Activated naive CD8-positive, alpha-beta T cell treated with anti-CD3 and anti-CD28 coated beads for 36 hours (primary cell): ENCODE measurements around the gene PFDN5. TPM values are rescaled to one million over a fixed set of nuclear protein-coding genes. Genes with fewer than 3 reads are reported as not detected.
"Not testable (repeated sequence)": the region's sequence is repeated elsewhere in the genome, so short reads cannot be mapped to it uniquely, and the experiment has no call there.

ENCODE experiments used
- DNase-seq: peaks from one replicate; pipeline ENCODE4 v3.0.0; 2021
- H3K27ac Mint-ChIP-seq: one replicate; pipeline ENCODE4 v1.8.0; 2022; ENCODE audit warnings: mild to moderate bottlenecking, moderate library complexity, mixed read lengths
- H3K27me3 Mint-ChIP-seq: one replicate; pipeline ENCODE4 v1.8.0; 2022; ENCODE audit warnings: mild to moderate bottlenecking, mixed read lengths
- H3K36me3 Mint-ChIP-seq: one replicate; pipeline ENCODE4 v1.8.0; 2021; ENCODE audit warnings: mild to moderate bottlenecking, mixed read lengths
- H3K4me1 Mint-ChIP-seq: one replicate; pipeline ENCODE4 v1.8.0; 2021; ENCODE audit warnings: mixed read lengths
- H3K4me3 Mint-ChIP-seq: one replicate; pipeline ENCODE4 v1.8.0; 2022; ENCODE audit warnings: mild to moderate bottlenecking, moderate library complexity, mixed read lengths
- H3K9me3 Mint-ChIP-seq: one replicate; pipeline ENCODE4 v1.8.0; 2022; ENCODE audit warnings: mixed read lengths
- total RNA-seq, 2 experiments: library from RNA; stranded (reverse); gene quantifications; one replicate each; pipeline ENCODE4 v1.2.3, GENCODE V29; 2021

PFDN5 gene
- total RNA-seq, 2 experiments from 2014 or later, result 309 to 321 TPM

- Mint-ChIP-seq H3K27me3 (no peaks in the 10 kb centered on the region), H3K4me1 (peaks cover 8% of the 10 kb centered on the region), H3K4me3 (no peak overlapping the region), H3K36me3 (peaks cover 55% of the 10 kb centered on the region), H3K27ac (no peak overlapping the region), H3K9me3 (no peaks in the 10 kb centered on the region)
- no peak for DNase-seq
Observed at GRCh38 chr12:53274445-53274844, 20.9 kb upstream of the PFDN5 start.

- Mint-ChIP-seq H3K4me3 (no peak overlapping the region), H3K9me3 (no peaks in the 10 kb centered on the region), H3K27me3 (no peaks in the 10 kb centered on the region), H3K4me1 (no peaks in the 10 kb centered on the region), H3K27ac (no peak overlapping the region), H3K36me3 (peaks cover 48% of the 10 kb centered on the region)
- DNase-seq, result no peak
Observed at GRCh38 chr12:53276511-53276910, 18.8 kb upstream of the PFDN5 start.

- no peak for DNase-seq
- Mint-ChIP-seq H3K9me3 (no peaks in the 10 kb centered on the region), H3K27ac (no peak overlapping the region), H3K27me3 (no peaks in the 10 kb centered on the region), H3K4me1 (no peaks in the 10 kb centered on the region), H3K4me3 (no peak overlapping the region), H3K36me3 (peaks cover 46% of the 10 kb centered on the region)
Observed at GRCh38 chr12:53277981-53278380, 17.4 kb upstream of the PFDN5 start.

GRCh38 chr12:53279283-53279869 is 16.0 kb upstream of the PFDN5 start:
- Mint-ChIP-seq H3K4me1 (no peaks in the 10 kb centered on the region), H3K9me3 (no peaks in the 10 kb centered on the region), H3K36me3 (peaks cover 44% of the 10 kb centered on the region), H3K27ac (no peak overlapping the region), H3K27me3 (no peaks in the 10 kb centered on the region), H3K4me3 (no peak overlapping the region)
- DNase-seq, result no peak

GRCh38 chr12:53279888-53280498 is 15.3 kb upstream of the PFDN5 start:
- no peaks in the 10 kb centered on the region for H3K4me1 Mint-ChIP-seq
- H3K4me3 Mint-ChIP-seq, result no peak overlapping the region
- no peak overlapping the region for H3K27ac Mint-ChIP-seq
- no peaks in the 10 kb centered on the region for H3K27me3 Mint-ChIP-seq
- peaks cover 38% of the 10 kb centered on the region for H3K36me3 Mint-ChIP-seq
- DNase-seq, result no peak
- H3K9me3 Mint-ChIP-seq, result no peaks in the 10 kb centered on the region

- Mint-ChIP-seq H3K27me3 (no peaks in the 10 kb centered on the region), H3K9me3 (no peaks in the 10 kb centered on the region), H3K36me3 (peaks cover 51% of the 10 kb centered on the region), H3K4me1 (peaks cover 17% of the 10 kb centered on the region), H3K4me3 (no peak overlapping the region), H3K27ac (no peak overlapping the region)
- DNase-seq, result no peak
Observed at GRCh38 chr12:53286448-53286847, 8.9 kb upstream of the PFDN5 start.

- no peaks in the 10 kb centered on the region for H3K27me3 Mint-ChIP-seq
- H3K4me3 Mint-ChIP-seq, result no peak overlapping the region
- H3K27ac Mint-ChIP-seq, result no peak overlapping the region
- peaks cover 17% of the 10 kb centered on the region for H3K4me1 Mint-ChIP-seq
- H3K36me3 Mint-ChIP-seq, result peaks cover 50% of the 10 kb centered on the region
- no peaks in the 10 kb centered on the region for H3K9me3 Mint-ChIP-seq
- DNase-seq, result peak; percentile 52
Observed at GRCh38 chr12:53287741-53288216, 7.6 kb upstream of the PFDN5 start.

GRCh38 chr12:53288322-53288721 is 7.0 kb upstream of the PFDN5 start:
- Mint-ChIP-seq H3K4me3 (no peak overlapping the region), H3K27ac (no peak overlapping the region), H3K36me3 (peaks cover 55% of the 10 kb centered on the region), H3K9me3 (no peaks in the 10 kb centered on the region), H3K27me3 (no peaks in the 10 kb centered on the region), H3K4me1 (peaks cover 17% of the 10 kb centered on the region)
- DNase-seq, result no peak

GRCh38 chr12:53289891-53290290 is 5.5 kb upstream of the PFDN5 start:
- DNase-seq, result no peak
- H3K9me3 Mint-ChIP-seq, result no peaks in the 10 kb centered on the region
- H3K27me3 Mint-ChIP-seq, result no peaks in the 10 kb centered on the region
- peak overlapping the region; percentile 77 for H3K27ac Mint-ChIP-seq
- H3K4me3 Mint-ChIP-seq, result no peak overlapping the region
- peaks cover 25% of the 10 kb centered on the region for H3K4me1 Mint-ChIP-seq
- H3K36me3 Mint-ChIP-seq, result peaks cover 61% of the 10 kb centered on the region

- Mint-ChIP-seq H3K9me3 (no peaks in the 10 kb centered on the region), H3K4me3 (no peak overlapping the region), H3K36me3 (peaks cover 61% of the 10 kb centered on the region), H3K27me3 (no peaks in the 10 kb centered on the region), H3K4me1 (peaks cover 28% of the 10 kb centered on the region), H3K27ac (peak overlapping the region; percentile 77)
- DNase-seq, result no peak
Observed at GRCh38 chr12:53290661-53291060, 4.7 kb upstream of the PFDN5 start.

GRCh38 chr12:53292426-53292825 is 2.9 kb upstream of the PFDN5 start:
- no peak for DNase-seq
- Mint-ChIP-seq H3K27me3 (no peaks in the 10 kb centered on the region), H3K27ac (no peak overlapping the region), H3K4me3 (no peak overlapping the region), H3K9me3 (no peaks in the 10 kb centered on the region), H3K4me1 (peaks cover 38% of the 10 kb centered on the region), H3K36me3 (peaks cover 74% of the 10 kb centered on the region)

- Mint-ChIP-seq H3K4me3 (peak overlapping the region; percentile 98), H3K9me3 (no peaks in the 10 kb centered on the region), H3K27ac (peak overlapping the region; percentile 95), H3K27me3 (no peaks in the 10 kb centered on the region), H3K4me1 (peaks cover 45% of the 10 kb centered on the region), H3K36me3 (peaks cover 74% of the 10 kb centered on the region)
- no peak for DNase-seq
Observed at GRCh38 chr12:53295891-53296219, 513 bp downstream of the PFDN5 start.

GRCh38 chr12:53297106-53297505 is 1.8 kb downstream of the PFDN5 start:
- not testable (repeated sequence) for H3K9me3 Mint-ChIP-seq, H3K27me3 Mint-ChIP-seq, DNase-seq
- Mint-ChIP-seq H3K4me3 (peak overlapping the region; percentile 98), H3K27ac (peak overlapping the region; percentile 95), H3K4me1 (peaks cover 52% of the 10 kb centered on the region), H3K36me3 (peaks cover 77% of the 10 kb centered on the region)

- H3K4me1 Mint-ChIP-seq, result peaks cover 62% of the 10 kb centered on the region
- H3K36me3 Mint-ChIP-seq, result peaks cover 74% of the 10 kb centered on the region
- no peak for DNase-seq
- peak overlapping the region; percentile 94 for H3K27ac Mint-ChIP-seq
- no peaks in the 10 kb centered on the region for H3K27me3 Mint-ChIP-seq
- no peaks in the 10 kb centered on the region for H3K9me3 Mint-ChIP-seq
- H3K4me3 Mint-ChIP-seq, result peak overlapping the region; percentile 25
Observed at GRCh38 chr12:53298164-53298563, 2.8 kb downstream of the PFDN5 start.

- Mint-ChIP-seq H3K4me1 (peaks cover 65% of the 10 kb centered on the region), H3K27me3 (no peaks in the 10 kb centered on the region), H3K27ac (peak overlapping the region; percentile 94), H3K36me3 (peaks cover 66% of the 10 kb centered on the region), H3K9me3 (no peaks in the 10 kb centered on the region), H3K4me3 (peak overlapping the region; percentile 94)
- DNase-seq, result peak; percentile 58
Observed at GRCh38 chr12:53299101-53299453, 3.7 kb downstream of the PFDN5 start.

- Mint-ChIP-seq H3K4me3 (peak within 1 kb of the TSS; percentile 94), H3K4me1 (peaks cover 60% of the 10 kb centered on the region), H3K9me3 (no peaks in the 10 kb centered on the region), H3K27me3 (no peaks in the 10 kb centered on the region), H3K36me3 (peaks cover 61% of the 10 kb centered on the region), H3K27ac (peak within 1 kb of the TSS; percentile 94)
- peak; percentile 87 for DNase-seq
Observed at GRCh38 chr12:53299454-53300180, 4.3 kb downstream of the PFDN5 start, which contains the start of gene MYG1. MYG1 (plus strand) TSS chr12:53299695; CDS start chr12:53299738, 43 bp downstream.
